CD4-positive, alpha-beta T cell treated with Interleukin-12 subunit alpha and Interleukin-12 subunit beta, for 1 hour (primary cell): Measurements from ENCODE around the gene HOXC12.
A peak's percentile ranks its signal among the peaks of the same experiment; 100 is the strongest.

ENCODE experiments used
- DNase-seq: peaks from one replicate; pipeline ENCODE4 v3.0.0-alpha.2; 2020

Gene HOXC12

GRCh38 chr12:53985692-53985993 is 30.9 kb downstream of the HOXC12 start:
- no peak for DNase-seq

- no peak for DNase-seq
Observed at GRCh38 chr12:53985994-53986685, 31.4 kb downstream of the HOXC12 start.

GRCh38 chr12:53986686-53987483 is 32.2 kb downstream of the HOXC12 start:
- DNase-seq: no peak

- DNase-seq: no peak
Observed at GRCh38 chr12:53987787-53988230, 33.1 kb downstream of the HOXC12 start.

GRCh38 chr12:53988541-53989226 is 34.0 kb downstream of the HOXC12 start:
- DNase-seq: no peak

- DNase-seq: peak; percentile 30
Observed at GRCh38 chr12:53989227-53990113, 34.8 kb downstream of the HOXC12 start.

GRCh38 chr12:53990311-53991076 is 35.8 kb downstream of the HOXC12 start:
- DNase-seq: no peak

GRCh38 chr12:53991077-53991460 is 36.4 kb downstream of the HOXC12 start:
- no peak for DNase-seq

GRCh38 chr12:53992377-53992889 is 37.7 kb downstream of the HOXC12 start:
- no peak for DNase-seq

- DNase-seq: no peak
Observed at GRCh38 chr12:53993162-53994008, 38.7 kb downstream of the HOXC12 start.

- no peak for DNase-seq
Observed at GRCh38 chr12:53994009-53994263, 39.2 kb downstream of the HOXC12 start.

GRCh38 chr12:53994264-53995001 is 39.7 kb downstream of the HOXC12 start:
- no peak for DNase-seq

GRCh38 chr12:53995002-53995377 is 40.3 kb downstream of the HOXC12 start:
- no peak for DNase-seq

GRCh38 chr12:53995378-53996239 is 40.9 kb downstream of the HOXC12 start:
- DNase-seq: no peak

GRCh38 chr12:53996240-53997203 is 41.8 kb downstream of the HOXC12 start:
- no peak for DNase-seq

GRCh38 chr12:53997204-53998109 is 42.8 kb downstream of the HOXC12 start:
- DNase-seq: no peak
